Hematopoietic multipotent progenitor cell treated with erythropoietin and hydrocortisone succinate and interleukin-3 and kit ligand, for 6 days (in vitro differentiated cells): ENCODE measurements around the gene ASB1.
"Not testable (repeated sequence)": the region's sequence is repeated elsewhere in the genome, so short reads cannot be mapped to it uniquely, and the experiment has no call there.

ENCODE experiments used
- DNase-seq: peaks from one replicate; pipeline ENCODE4 v3.0.0-alpha.2; 2015

The ASB1 gene

GRCh38 chr2:238424313-238424700 is 2.4 kb upstream of the ASB1 start:
- no peak for DNase-seq

DNA sequence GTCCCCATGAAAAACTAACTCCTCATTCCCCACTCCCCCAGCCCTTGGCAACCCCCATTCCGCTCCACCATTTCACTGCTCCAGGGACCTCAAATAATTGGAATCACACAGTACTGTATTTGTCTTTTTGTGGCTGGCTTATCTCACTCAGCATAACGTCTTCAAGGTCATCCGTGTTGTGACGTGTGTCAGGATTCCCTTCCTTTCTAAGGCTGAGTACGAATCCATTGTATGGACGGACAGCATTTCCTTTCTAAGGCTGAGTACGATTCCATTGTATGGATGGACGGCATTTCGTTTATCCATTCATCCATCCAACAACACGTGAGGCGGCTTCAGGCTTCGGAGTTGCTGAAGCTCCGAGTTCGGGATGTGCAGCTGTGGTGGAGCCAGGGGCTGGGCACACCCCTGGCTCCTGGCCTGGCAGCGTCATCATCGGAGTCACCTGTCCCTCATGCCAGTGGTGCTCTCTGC is 1.2 kb upstream of the ASB1 start:
- no peak for DNase-seq

DNA sequence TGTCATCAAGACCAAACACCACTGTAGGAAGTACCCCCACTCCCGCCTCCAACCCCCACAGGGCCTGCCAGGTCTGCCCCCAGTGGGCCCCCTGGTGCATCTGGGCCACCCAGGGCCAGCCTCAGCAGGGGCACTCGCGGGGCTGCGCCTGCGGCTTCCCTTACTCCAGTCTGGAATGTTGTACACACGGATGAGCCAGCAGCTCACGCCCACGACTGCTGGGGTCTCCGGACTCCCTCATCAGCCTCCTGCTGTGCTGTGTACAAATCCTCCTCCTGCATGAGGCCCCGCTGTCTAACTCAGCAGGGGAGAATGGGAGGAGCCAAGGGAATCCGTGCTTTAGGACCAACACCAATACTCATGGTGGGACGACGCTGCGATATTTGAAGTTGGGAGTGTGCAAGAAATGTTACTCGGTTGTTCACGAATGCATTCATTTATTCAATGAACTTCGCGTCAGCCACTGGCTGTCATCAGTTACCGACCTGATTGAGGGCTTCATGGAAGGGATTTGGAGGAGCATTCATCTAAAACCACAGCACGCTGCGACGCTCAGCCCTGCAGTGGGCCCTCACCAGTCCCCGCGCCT is 654 bp upstream of the ASB1 start:
- DNase-seq: peak; percentile 56

GRCh38 chr2:238427435-238428162 is 872 bp downstream of the ASB1 start:
- peak; percentile 23 for DNase-seq

DNA sequence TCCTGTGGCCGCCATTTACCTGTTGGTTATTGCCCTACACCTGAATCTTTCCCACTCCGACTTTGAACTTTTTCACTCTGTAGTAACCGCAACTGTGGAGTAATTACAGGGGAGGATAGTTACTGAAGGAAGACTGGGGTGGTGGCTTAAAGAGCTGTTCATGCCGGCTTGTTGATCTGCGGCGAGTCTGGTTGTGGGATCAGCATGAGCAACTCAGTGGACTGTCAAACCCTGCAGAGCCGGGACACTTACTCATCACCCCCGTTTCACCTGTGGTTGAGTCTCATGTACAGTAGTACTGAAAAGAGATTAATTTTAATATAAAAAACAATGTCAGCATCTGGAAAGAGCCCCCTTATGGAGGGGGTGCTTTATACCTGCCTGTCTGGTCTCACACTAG is 2.1 kb downstream of the ASB1 start:
- DNase-seq: no peak

DNA sequence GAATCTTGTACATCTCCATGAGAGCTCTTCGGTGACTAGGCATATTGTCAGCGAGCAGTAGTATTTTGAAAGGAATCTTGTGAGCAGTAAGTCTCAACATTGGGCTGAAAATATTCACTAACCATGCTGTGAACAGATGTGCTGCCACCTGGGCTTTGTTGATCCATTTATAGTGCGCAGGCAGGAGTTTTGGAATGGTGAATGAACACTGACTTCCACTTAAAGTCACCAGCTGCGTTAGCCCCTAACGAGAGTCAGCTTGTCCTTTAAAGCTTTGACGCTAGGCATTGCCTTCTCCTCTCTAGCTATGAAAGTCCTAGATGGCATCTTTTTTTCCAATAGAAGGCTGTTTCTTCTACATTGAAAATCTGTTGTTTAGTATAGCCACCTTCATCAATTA is 4.1 kb downstream of the ASB1 start:
- no peak for DNase-seq

- no peak for DNase-seq
These were observed 4.7 kb downstream of the ASB1 start for GRCh38 chr2:238431456-238431855.

DNA sequence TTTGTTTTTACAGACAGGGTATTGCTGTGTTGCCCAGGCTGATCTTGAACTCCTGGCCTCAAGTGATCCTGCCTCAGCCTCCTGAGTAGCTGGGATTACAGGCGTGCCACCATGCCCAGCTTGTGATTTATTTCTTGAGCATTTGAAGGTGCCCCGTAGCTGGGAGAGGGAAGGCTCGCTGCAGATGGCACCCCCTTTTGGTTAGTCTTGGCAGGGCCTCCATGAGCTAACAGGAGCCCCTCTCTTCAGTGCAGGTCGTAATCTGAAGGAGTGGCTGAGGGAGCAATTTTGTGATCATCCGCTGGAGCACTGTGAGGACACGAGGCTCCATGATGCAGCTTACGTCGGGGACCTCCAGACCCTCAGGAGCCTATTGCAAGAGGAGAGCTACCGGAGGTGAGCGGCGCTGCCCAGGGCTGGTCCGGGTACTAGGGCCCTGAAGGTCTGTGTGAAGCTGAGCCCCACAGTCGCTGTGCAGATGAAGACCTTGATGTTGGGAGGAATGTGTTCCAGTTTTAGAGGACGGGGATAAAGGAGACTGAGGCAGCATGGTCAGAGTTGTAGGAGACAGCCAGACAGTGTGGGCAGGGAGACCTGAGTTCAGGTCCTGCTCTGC is 6.7 kb downstream of the ASB1 start:
- DNase-seq: no peak

DNA sequence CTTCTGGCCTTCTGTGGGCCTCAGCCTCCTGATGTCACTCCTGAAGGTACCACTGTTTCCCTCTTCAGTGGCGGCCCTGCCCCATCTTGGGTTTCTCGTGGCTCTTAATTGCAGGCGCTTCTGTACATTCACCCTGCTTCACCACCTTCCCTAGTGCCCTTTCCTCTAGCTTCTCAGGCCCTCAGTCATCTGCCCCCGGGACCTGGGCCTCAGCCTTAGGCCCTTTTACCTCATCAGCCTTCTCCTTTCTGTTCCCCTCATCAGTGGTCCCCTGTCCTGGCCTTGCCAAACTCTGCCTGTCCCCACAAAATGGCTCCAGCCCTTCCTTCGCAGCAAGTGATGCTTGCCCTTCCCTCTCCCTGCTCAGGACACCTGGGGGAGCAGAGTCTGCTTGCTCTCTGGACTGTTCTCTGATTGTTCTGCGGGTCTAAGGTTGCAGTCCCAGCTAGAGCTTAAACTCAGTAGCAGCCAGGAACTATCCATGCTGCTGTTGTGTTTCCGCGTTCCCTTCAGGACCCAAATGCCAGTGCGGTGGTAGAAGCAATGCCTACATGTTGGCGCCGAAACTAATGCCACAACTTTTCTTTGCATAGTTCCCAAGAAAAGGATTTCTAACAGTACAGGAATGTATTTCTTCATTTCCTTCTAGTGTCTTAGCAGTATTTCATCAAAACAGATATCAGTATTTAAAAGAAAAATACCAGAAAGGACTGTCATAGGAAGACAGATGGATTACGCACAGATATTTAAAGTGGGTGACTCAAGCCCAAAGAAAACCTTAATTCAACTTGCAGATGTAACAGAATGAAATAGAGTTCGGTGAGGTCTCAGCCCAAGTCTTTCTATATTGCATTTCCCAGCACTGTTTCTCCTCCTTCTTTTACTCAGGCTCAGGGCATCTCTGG is 7.5 kb downstream of the ASB1 start:
- DNase-seq: no peak

- no peak for DNase-seq
These were observed 8.4 kb downstream of the ASB1 start for GRCh38 chr2:238434846-238435751.

GRCh38 chr2:238435752-238436096 is 9.0 kb downstream of the ASB1 start:
- DNase-seq: no peak

- DNase-seq: no peak
These were observed 12.4 kb downstream of the ASB1 start for GRCh38 chr2:238438856-238439849.

- no peak for DNase-seq
These were observed 13.2 kb downstream of the ASB1 start for GRCh38 chr2:238439917-238440316.

GRCh38 chr2:238440331-238440730 is 13.6 kb downstream of the ASB1 start:
- DNase-seq: no peak

GRCh38 chr2:238440767-238441166 is 14.0 kb downstream of the ASB1 start:
- DNase-seq: no peak

- DNase-seq: no peak
These were observed 14.8 kb downstream of the ASB1 start for GRCh38 chr2:238441262-238442114.

DNA sequence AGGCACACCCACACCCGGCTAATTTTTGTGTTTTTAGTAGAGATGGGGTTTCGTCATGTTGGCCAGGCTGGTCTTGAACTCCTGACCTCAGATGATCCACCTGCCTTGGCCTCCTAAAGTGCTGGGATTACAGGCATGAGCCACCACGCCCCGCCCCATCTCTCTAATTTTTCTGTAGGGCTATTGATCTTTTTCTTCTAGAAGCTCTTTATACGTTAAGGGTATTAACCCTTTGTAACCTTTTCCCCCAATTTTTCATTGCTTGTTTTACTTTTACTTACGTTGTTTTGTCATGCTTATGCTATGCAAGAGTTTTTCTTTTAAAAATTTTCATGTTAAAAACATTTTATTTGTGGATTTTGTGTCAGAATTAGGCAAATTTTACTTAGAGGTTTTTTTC is 15.5 kb downstream of the ASB1 start:
- DNase-seq: not testable (repeated sequence)

DNA sequence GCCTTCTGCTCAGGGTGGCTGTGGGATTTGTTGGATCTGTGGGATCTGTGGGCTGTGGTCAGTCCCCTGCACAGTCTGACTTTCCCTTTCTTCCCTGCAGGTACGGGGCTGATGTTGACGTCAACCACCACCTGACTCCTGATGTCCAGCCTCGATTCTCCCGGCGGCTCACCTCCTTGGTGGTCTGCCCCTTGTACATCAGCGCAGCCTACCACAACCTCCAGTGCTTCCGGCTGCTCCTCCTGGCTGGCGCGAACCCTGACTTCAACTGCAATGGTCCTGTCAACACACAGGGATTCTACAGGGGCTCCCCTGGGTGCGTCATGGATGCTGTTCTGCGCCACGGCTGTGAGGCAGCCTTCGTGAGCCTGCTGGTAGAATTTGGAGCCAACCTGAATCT is 17.5 kb downstream of the ASB1 start:
- DNase-seq: no peak

DNA sequence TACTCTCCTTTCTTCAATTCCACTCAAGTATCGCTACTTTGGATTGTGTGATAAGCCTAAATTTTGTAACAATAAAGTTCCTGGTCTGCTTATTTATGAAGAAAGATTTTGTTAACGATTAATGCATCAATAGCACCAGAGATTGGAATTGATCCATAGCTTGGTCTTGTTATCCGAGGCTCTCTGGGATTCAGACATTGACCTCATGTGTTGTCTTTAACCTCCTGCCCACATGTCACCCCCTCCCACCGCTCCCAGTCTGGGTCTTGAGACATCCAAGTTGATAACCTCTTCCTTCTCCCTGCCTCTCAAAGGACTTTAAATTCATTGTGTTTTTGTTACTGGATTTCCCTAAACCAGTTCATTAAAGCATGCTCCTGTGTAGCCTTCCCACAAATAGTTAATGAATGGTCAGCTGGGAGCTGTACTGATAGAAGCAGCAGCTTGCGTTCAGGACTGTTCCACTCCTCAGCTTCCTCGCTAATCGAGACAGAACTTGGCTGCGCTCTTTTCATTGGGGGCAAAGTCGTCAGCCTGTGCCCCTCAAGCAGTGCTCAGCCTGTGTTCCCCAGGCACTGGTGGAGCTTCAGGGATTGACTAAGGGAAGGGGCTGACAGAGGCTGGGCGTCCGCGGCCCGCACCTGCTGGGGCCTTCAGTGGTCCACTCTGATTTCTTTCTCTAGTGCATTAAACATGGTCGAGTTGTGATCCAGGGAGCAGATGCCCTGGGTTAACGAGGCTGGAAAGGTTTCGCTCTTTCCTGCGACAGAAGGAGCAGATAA is 18.9 kb downstream of the ASB1 start:
- DNase-seq: no peak
